ENCODE data around the gene SPDYE6. TPM values are rescaled to one million over a fixed set of nuclear protein-coding genes. Genes with fewer than 3 reads are reported as not detected.

The SPDYE6 gene
- total and polyA plus RNA-seq, 2 donors (not counting 1 experiment from before 2014, with no cell fraction given), result not detected

DNA sequence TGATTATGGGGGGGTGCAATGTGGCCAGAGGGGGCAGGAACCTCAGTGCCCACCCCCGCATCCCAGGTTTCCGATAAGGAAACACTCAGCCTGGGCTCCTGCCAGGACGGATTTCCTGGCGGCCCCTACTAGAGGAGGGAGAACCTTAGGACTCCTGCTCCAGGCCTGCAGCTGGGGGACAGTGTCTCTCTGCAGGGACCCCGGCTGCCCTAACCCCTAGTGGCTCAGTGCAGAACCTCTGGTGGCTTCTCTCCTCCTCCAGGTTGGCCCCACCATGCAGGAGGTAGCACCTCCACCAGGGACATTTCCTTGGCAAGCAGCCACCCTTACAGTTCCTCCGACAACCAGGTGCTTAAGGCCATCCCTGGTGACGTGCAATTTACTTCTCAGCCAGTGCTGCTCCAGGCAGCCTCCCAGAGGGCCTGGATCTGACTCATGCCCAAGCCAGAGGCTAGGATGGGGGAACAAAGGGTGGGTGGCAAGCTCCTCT is 37.7 kb downstream of the SPDYE6 start:
- intact Hi-C loops (cut with micrococcal nuclease), result no loop called here
- ATAC-seq (ENCODE audit: low read depth) (no peak), DNase-seq (no peak)
- no peaks in the 10 kb centered on the region for H3K27me3 Mint-ChIP-seq
- Histone ChIP-seq H3K4me3 (ENCODE audit: control extremely low read depth in 1 of 5, extremely low read depth in 1 of 5, insufficient read depth in 1 of 5, low read depth in 2 of 5, low read length in 4 of 5) (no peak overlapping the region), H2AFZ (ENCODE audit: insufficient read depth, low read depth, low read length, poor library complexity, severe bottlenecking) (no peak overlapping the region), H4K20me1 (ENCODE audit: control insufficient read depth, insufficient read depth, low read length, poor library complexity, severe bottlenecking) (peaks cover 14% of the 10 kb centered on the region), H3K4me1 (ENCODE audit: control insufficient read depth in 2 of 2, insufficient read depth in 2 of 2, low read length in 2 of 2) (peaks cover 7 to 8% of the 10 kb centered on the region in 2 donors), H3K79me2 (ENCODE audit: control insufficient read depth, insufficient read depth, low read length) (no peaks in the 10 kb centered on the region), H3K4me2 (replicated peaks; ENCODE audit: low read depth, low read length, poor library complexity, severe bottlenecking) (no peak overlapping the region), H3K27ac (ENCODE audit: low read length in 2 of 2) (no peak overlapping the region), H3K36me3 (replicated peaks in 1 of 2; ENCODE audit: control extremely low read depth in 1 of 2, control insufficient read depth in 1 of 2, extremely low read depth in 1 of 2, insufficient read depth in 2 of 2, low read length in 1 of 2) (peaks cover 5 to 59% of the 10 kb centered on the region in 2 experiments), H3K27me3 (replicated peaks in 1 of 4; ENCODE audit: control extremely low read depth in 1 of 4, control insufficient read depth in 3 of 4, insufficient read depth in 4 of 4, low read length in 3 of 4) (no peaks in the 10 kb centered on the region), H3K9ac (ENCODE audit: low read length) (no peak overlapping the region), H3K9me3 (ENCODE audit: control extremely low read depth in 1 of 3, control insufficient read depth in 2 of 3, insufficient read depth in 1 of 3, low read length in 2 of 3) (no peaks in the 10 kb centered on the region)
- WGBS (ENCODE audit: insufficient coverage), result 95% methylated on average over 5 of the region's 7 CpGs
- H3K4me1 Mint-ChIP-seq, result peaks cover 31% of the 10 kb centered on the region
- CTCF ChIA-PET, result interaction anchor here (0.6 to 5.3 kb wide), 6 partner anchors 29 to 132 kb away, joined by 3 to 39 read pairs (median 4); partner anchors contain the start of gene SH2B2
- no peaks in the 10 kb centered on the region for H3K9me3 Mint-ChIP-seq (ENCODE audit: insufficient read depth)
- H3K4me3 Mint-ChIP-seq, result no peak overlapping the region
- POLR2A ChIA-PET, result interaction anchor here (2.9 kb wide), 1 partner anchor 11 kb away, joined by 7 read pairs; no protein-coding TSS in a partner anchor
- no peak for TF ChIP-seq EZH2 (IDR thresholded peaks at IDR 0.05; ENCODE audit: borderline replicate concordance, insufficient read depth, low read depth, low read length, poor library complexity, severe bottlenecking)
- TF ChIP-seq, protein P1, sequence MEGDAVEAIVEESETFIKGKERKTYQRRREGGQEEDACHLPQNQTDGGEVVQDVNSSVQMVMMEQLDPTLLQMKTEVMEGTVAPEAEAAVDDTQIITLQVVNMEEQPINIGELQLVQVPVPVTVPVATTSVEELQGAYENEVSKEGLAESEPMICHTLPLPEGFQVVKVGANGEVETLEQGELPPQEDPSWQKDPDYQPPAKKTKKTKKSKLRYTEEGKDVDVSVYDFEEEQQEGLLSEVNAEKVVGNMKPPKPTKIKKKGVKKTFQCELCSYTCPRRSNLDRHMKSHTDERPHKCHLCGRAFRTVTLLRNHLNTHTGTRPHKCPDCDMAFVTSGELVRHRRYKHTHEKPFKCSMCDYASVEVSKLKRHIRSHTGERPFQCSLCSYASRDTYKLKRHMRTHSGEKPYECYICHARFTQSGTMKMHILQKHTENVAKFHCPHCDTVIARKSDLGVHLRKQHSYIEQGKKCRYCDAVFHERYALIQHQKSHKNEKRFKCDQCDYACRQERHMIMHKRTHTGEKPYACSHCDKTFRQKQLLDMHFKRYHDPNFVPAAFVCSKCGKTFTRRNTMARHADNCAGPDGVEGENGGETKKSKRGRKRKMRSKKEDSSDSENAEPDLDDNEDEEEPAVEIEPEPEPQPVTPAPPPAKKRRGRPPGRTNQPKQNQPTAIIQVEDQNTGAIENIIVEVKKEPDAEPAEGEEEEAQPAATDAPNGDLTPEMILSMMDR (IDR thresholded peaks at IDR 0.05), result no peak
- no peak overlapping the region for H3K27ac Mint-ChIP-seq

All from B cell (primary cell).